Karpas-422 (cell line): ENCODE measurements around the gene DAZAP2. TPM values are rescaled to one million over a fixed set of nuclear protein-coding genes. Genes with fewer than 3 reads are reported as not detected.
"Not testable (repeated sequence)": the region's sequence is repeated elsewhere in the genome, so short reads cannot be mapped to it uniquely, and the experiment has no call there.

Experiments
- DNase-seq: peaks from one replicate; pipeline ENCODE4 v3.0.0-alpha.2; 2015
- H2AFZ ChIP-seq: fragments of 200-600 bp; sonication (generic); 2 replicates; pipeline ENCODE4 v1.6.1; 2014; ENCODE audit warnings: antibody characterized with exemption, low read length, mixed read lengths
- H3K27ac ChIP-seq: fragments of 200-600 bp; sonication (generic); 2 replicates; pipeline ENCODE4 v1.5.1; 2014; ENCODE audit warnings: mild to moderate bottlenecking, low read length, moderate library complexity
- H3K27me3 ChIP-seq: fragments of 200-600 bp; sonication (generic); 2 replicates; pipeline ENCODE4 v1.6.1; 2014; ENCODE audit warnings: low read length, mixed read lengths
- H3K36me3 ChIP-seq: fragments of 200-600 bp; sonication (generic); 2 replicates; pipeline ENCODE4 v1.6.1; 2014; ENCODE audit warnings: low read length, mixed read lengths; ENCODE audit not compliant: insufficient read depth
- H3K4me1 ChIP-seq: fragments of 200-600 bp; sonication (generic); 2 replicates; pipeline ENCODE4 v1.6.1; 2014; ENCODE audit warnings: mild to moderate bottlenecking, low read length, mixed read lengths
- H3K4me2 ChIP-seq: fragments of 200-600 bp; sonication (generic); 2 replicates; pipeline ENCODE4 v1.6.1; 2014; ENCODE audit warnings: low read length, low read depth, mild to moderate bottlenecking; ENCODE audit not compliant: poor library complexity, severe bottlenecking
- H3K4me3 ChIP-seq: fragments of 200-600 bp; sonication (generic); 2 replicates; pipeline ENCODE4 v1.5.1; 2014; ENCODE audit warnings: mild to moderate bottlenecking, antibody characterized with exemption, low read length, mixed read lengths
- H3K79me2 ChIP-seq: fragments of 200-600 bp; sonication (generic); 2 replicates; pipeline ENCODE4 v1.6.1; 2014; ENCODE audit warnings: mild to moderate bottlenecking, low read length, mixed read lengths
- H3K9ac ChIP-seq: fragments of 200-600 bp; sonication (generic); 2 replicates; pipeline ENCODE4 v1.6.0; 2014; ENCODE audit warnings: low read length
- H3K9me2 ChIP-seq: fragments of 200-600 bp; sonication (generic), shearing (Covaris generic); replicated peaks from 2 replicates; pipeline ENCODE4 v1.6.0; 2014; ENCODE audit warnings: mild to moderate bottlenecking, low read length, moderate library complexity; ENCODE audit not compliant: insufficient read depth
- H3K9me3 ChIP-seq: fragments of 300-700, 200-600 bp; sonication (generic); 2 replicates; pipeline ENCODE4 v1.6.1; 2014; ENCODE audit warnings: low read length, mixed read lengths
- H4K20me1 ChIP-seq: fragments of 200-600 bp; sonication (generic); 2 replicates; pipeline ENCODE4 v1.6.1; 2014; ENCODE audit warnings: mild to moderate bottlenecking, antibody characterized with exemption, low read length, low read depth; ENCODE audit not compliant: insufficient read depth
- total RNA-seq: library from RNA; depleted of rRNA; stranded (reverse); fragments of >200 nt; shearing (Covaris generic); gene quantifications from 2 replicates; pipeline ENCODE4 v1.2.3, GENCODE V29; 2014; ENCODE audit warnings: low replicate concordance; rRNA removed

The DAZAP2 gene
- total RNA-seq, 1 experiment from 2014 or later: 362 TPM

GRCh38 chr12:51281202-51281924 lies 42.7 kb downstream of the DAZAP2 start:
- H3K36me3 ChIP-seq: no peaks in the 10 kb centered on the region
- H3K79me2 ChIP-seq: no peaks in the 10 kb centered on the region
- H3K27ac ChIP-seq: no peak overlapping the region
- no peak overlapping the region for H3K9ac ChIP-seq
- no peaks in the 10 kb centered on the region for H3K9me3 ChIP-seq
- no peaks in the 10 kb centered on the region for H3K27me3 ChIP-seq
- no peaks in the 10 kb centered on the region for H4K20me1 ChIP-seq
- H3K9me2 ChIP-seq: no peaks in the 10 kb centered on the region
- DNase-seq: no peak
- H3K4me3 ChIP-seq: no peak overlapping the region
- no peak overlapping the region for H2AFZ ChIP-seq
- no peaks in the 10 kb centered on the region for H3K4me1 ChIP-seq
- H3K4me2 ChIP-seq: no peak overlapping the region

- H3K4me3 ChIP-seq: no peak overlapping the region
- no peak overlapping the region for H3K4me2 ChIP-seq
- H3K9me2 ChIP-seq: no peaks in the 10 kb centered on the region
- H3K4me1 ChIP-seq: no peaks in the 10 kb centered on the region
- H3K9me3 ChIP-seq: no peaks in the 10 kb centered on the region
- H4K20me1 ChIP-seq: no peaks in the 10 kb centered on the region
- H3K27ac ChIP-seq: no peak overlapping the region
- H3K36me3 ChIP-seq: no peaks in the 10 kb centered on the region
- no peak overlapping the region for H3K9ac ChIP-seq
- H3K79me2 ChIP-seq: no peaks in the 10 kb centered on the region
- DNase-seq: no peak
- H2AFZ ChIP-seq: no peak overlapping the region
- no peaks in the 10 kb centered on the region for H3K27me3 ChIP-seq
These were observed 47.2 kb downstream of the DAZAP2 start for GRCh38 chr12:51285843-51286242.

- Histone ChIP-seq H2AFZ (peak overlapping the region; percentile 97), H3K27ac (peak overlapping the region; percentile 85), H3K9ac (peak overlapping the region; percentile 68), H3K4me2 (peak overlapping the region; percentile 91), H3K4me3 (peak overlapping the region; percentile 61), H3K4me1 (peaks cover 15% of the 10 kb centered on the region)
- H3K79me2 ChIP-seq, H3K36me3 ChIP-seq, H3K9me3 ChIP-seq, H4K20me1 ChIP-seq, H3K27me3 ChIP-seq, H3K9me2 ChIP-seq: not testable (repeated sequence)
- DNase-seq: peak; percentile 85
These were observed 53.2 kb downstream of the DAZAP2 start for GRCh38 chr12:51291603-51292513.

Other genes with a start within 250 kb of the DAZAP2 start
- 38.2 and 47.4 TPM in 2 replicates for gene SLC11A2, start 212.4 kb upstream of the DAZAP2 start, total RNA-seq
- gene LETMD1, start 190.5 kb upstream of the DAZAP2 start, total RNA-seq: 95.0 and 105 TPM in 2 replicates
- 14.5 and 15.2 TPM in 2 replicates for gene CSRNP2, start 155.2 kb upstream of the DAZAP2 start, total RNA-seq
- 17.9 and 26.5 TPM in 2 replicates for gene TFCP2, start 65.7 kb upstream of the DAZAP2 start, total RNA-seq
- 1.6 and 3.2 TPM in 2 replicates for gene POU6F1, start 20.8 kb upstream of the DAZAP2 start, total RNA-seq
- gene SMAGP, start 31.6 kb downstream of the DAZAP2 start, total RNA-seq: 2.3 and 2.5 TPM in 2 replicates
- gene BIN2, start 85.3 kb downstream of the DAZAP2 start, total RNA-seq: 5.5 and 10.0 TPM in 2 replicates
- not detected in 2 replicates for gene CELA1, start 107.9 kb downstream of the DAZAP2 start, total RNA-seq
- gene GALNT6, start 152.6 kb downstream of the DAZAP2 start, total RNA-seq: 9.1 and 9.6 TPM in 2 replicates
- gene SLC4A8, start 186.0 kb downstream of the DAZAP2 start, total RNA-seq: 0.43 and 9.1 TPM in 2 replicates